Activated T-cell treated with anti-CD3 and anti-CD28 coated beads for 48 hours (primary cell): Measurements from ENCODE around the gene PIAS2.
"Not testable (repeated sequence)": the region's sequence is repeated elsewhere in the genome, so short reads cannot be mapped to it uniquely, and the experiment has no call there.

Experiments used
- DNase-seq: peaks from one replicate; pipeline ENCODE4 v3.0.0-alpha.2; 2020; ENCODE audit warnings: low read depth

The PIAS2 gene

GRCh38 chr18:46909497-46909896, 7.8 kb downstream of the PIAS2 start:
- no peak for DNase-seq

- no peak for DNase-seq
Observed at GRCh38 chr18:46903406-46903805, 13.9 kb downstream of the PIAS2 start.

GRCh38 chr18:46899274-46899948, 17.9 kb downstream of the PIAS2 start:
- DNase-seq: no peak

GRCh38 chr18:46894124-46894523, 23.2 kb downstream of the PIAS2 start:
- peak; percentile 11 for DNase-seq

- DNase-seq: no peak
Observed at GRCh38 chr18:46893360-46893759, 23.9 kb downstream of the PIAS2 start.

GRCh38 chr18:46892842-46893241, 24.5 kb downstream of the PIAS2 start:
- DNase-seq: no peak

GRCh38 chr18:46891742-46892214, 25.5 kb downstream of the PIAS2 start:
- DNase-seq: no peak

- no peak for DNase-seq
Observed at GRCh38 chr18:46888965-46889364, 28.3 kb downstream of the PIAS2 start.

GRCh38 chr18:46886893-46887292, 30.4 kb downstream of the PIAS2 start:
- no peak for DNase-seq

- DNase-seq: no peak
Observed at GRCh38 chr18:46883180-46883579, 34.1 kb downstream of the PIAS2 start.

GRCh38 chr18:46877329-46877987, 39.8 kb downstream of the PIAS2 start:
- DNase-seq: no peak

- no peak for DNase-seq
Observed at GRCh38 chr18:46868169-46868921, 49.0 kb downstream of the PIAS2 start.

GRCh38 chr18:46867367-46868143, 49.8 kb downstream of the PIAS2 start:
- DNase-seq: no peak

GRCh38 chr18:46866523-46866922, 50.8 kb downstream of the PIAS2 start:
- no peak for DNase-seq

- DNase-seq: not testable (repeated sequence)
Observed at GRCh38 chr18:46865245-46865644, 52.1 kb downstream of the PIAS2 start.

- DNase-seq: no peak
Observed at GRCh38 chr18:46859855-46860254, 57.5 kb downstream of the PIAS2 start.

- no peak for DNase-seq
Observed at GRCh38 chr18:46858290-46858689, 59.0 kb downstream of the PIAS2 start.

GRCh38 chr18:46856973-46857372, 60.3 kb downstream of the PIAS2 start:
- no peak for DNase-seq

- DNase-seq: no peak
Observed at GRCh38 chr18:46849007-46849406, 68.3 kb downstream of the PIAS2 start.

GRCh38 chr18:46843372-46843771, 73.9 kb downstream of the PIAS2 start:
- DNase-seq: no peak

GRCh38 chr18:46842583-46842982, 74.7 kb downstream of the PIAS2 start:
- no peak for DNase-seq

- DNase-seq: no peak
Observed at GRCh38 chr18:46833899-46834298, 83.4 kb downstream of the PIAS2 start.
